Right kidney (tissue), 1 donor: Measurements from ENCODE around the gene UBE3B.

ENCODE experiments used
- DNase-seq: peaks from one replicate; pipeline ENCODE4 v3.0.0-alpha.2; 2016

UBE3B gene

DNA sequence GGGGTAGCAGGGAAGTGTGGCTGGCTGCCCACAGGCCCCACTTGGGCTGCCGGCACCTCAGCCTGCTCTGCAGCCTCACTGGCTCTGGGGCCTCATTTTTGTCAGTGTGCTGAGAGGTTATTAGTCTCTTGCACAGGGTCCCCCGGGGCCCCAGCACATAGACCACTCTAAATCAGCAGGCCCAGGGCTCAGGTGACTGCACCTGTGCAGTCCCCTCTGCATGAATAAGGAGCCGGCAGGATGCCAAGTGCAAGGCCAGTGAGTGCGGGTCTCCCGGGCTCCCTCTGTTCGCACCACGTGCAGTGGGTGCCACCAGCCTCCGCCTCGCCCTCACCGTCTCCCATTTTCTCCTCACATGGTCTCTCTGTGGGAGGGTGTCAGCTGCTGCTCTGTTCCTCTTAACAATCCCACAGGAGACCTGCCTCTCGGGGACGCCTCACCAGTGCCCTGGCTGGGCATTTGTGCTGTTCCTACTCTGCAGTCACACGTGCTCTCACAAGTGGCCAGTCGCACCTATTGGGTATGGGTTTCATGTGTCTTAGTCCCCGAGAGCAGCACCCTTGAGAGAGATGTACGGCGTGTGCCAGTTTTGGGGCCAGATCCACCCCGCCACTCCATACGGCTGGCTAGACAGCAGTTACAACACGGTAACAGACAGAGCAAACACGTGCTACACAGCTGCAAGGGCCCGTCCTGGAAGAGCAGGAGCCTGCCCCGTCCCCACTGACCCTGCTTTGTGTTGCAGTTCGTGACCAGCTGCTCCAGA, 55.5 kb downstream of the UBE3B start:
- DNase-seq, result no peak

DNA sequence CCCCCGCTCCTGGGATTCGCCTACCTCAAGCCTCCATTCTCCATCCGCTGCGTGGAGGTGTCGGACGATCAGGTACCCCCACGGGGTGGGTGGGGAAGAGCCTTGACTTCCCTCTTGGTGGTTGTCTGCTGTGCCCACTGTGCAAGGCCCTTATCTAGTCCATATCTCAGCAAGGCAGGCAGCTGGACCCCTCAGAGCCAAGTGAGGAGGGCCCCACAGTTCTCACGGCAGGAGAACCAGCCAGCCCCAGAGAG, 56.0 kb downstream of the UBE3B start:
- DNase-seq, result no peak

DNA sequence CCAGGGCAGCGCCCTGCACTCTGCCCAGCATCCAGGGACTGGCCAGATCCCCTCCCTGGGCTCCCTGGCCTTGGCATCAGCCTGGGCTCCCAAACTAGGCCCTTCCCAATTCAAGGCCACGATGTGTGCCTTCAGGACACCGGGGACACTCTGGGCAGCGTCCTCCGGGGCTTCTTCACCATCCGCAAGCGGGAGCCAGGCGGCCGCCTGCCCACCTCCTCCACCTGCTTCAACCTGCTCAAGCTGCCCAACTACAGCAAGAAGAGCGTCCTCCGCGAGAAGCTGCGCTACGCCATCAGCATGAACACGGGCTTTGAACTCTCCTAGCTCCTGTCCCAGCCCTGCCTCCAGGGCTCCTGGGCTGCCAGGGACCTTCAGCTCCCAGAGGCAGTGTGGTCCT, 57.0 kb downstream of the UBE3B start:
- DNase-seq, result no peak

DNA sequence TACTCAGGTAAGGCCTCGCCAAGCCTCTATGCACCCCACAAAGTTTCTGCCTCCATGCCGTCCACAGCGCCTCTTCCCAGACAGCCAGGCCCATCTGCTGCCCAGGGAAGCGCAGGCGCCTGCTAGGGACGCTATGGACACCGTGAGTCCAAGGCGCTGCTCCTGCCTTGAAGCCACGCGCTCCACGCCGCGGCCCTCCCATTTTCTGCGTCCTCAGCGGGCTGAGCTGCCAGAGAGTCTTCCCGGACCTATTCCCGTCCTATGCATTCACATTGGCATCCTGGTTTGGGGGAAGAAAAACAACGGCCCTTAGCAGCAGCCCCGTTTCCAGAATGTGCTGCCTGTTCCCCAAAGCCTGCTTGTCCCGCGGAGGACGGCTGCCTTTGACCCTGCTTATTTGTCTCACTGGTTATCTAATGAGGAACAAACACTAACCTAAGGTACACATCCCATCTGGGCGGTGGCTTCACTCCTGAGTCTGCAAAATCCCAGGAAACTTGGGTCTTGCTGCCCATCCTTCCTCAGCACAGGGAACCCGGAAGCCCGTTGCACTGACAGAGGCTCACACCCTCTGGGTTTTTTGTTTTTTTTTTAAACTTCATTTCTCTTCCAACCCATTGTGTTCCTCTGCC, 57.9 kb downstream of the UBE3B start:
- no peak for DNase-seq

DNA sequence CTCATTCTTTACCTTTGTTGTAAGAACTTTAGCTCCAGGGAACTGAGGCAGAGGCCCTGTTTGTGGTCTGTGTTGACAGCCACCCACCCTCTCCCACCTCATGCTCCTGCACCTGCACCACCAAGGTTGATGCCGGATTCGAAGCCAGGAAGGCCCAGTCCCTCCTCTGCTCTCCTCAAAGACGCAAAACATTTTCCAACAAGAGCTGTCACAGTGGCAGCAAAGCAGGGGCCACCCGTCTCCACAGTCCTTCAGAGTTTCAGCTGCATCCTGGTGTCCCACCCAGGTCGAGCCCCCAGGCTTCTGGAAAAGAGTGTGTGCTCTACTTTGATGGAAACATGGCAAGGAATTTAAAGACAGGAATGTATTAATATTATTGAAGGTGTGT, 58.4 kb downstream of the UBE3B start:
- no peak for DNase-seq

DNA sequence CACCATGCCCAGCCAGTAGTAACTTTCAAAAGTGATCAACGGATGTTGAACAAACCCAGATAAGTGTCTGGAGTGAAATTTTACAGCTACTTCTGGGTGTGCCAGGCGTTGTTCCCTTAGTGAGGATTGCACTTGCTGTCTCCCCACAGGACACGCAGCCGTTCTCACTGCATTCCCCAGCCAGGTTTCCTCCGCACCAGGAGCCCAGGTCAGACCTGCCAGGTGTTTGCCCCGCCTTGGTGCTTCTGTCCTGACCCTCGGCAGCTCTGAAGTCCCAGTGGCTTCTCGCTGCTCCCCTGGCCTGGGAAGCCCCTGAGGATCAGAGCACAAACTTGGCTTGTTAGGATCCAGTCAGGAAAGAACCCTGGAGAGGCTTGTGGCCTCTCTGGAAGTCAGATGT, 59.7 kb downstream of the UBE3B start:
- DNase-seq, result no peak

DNA sequence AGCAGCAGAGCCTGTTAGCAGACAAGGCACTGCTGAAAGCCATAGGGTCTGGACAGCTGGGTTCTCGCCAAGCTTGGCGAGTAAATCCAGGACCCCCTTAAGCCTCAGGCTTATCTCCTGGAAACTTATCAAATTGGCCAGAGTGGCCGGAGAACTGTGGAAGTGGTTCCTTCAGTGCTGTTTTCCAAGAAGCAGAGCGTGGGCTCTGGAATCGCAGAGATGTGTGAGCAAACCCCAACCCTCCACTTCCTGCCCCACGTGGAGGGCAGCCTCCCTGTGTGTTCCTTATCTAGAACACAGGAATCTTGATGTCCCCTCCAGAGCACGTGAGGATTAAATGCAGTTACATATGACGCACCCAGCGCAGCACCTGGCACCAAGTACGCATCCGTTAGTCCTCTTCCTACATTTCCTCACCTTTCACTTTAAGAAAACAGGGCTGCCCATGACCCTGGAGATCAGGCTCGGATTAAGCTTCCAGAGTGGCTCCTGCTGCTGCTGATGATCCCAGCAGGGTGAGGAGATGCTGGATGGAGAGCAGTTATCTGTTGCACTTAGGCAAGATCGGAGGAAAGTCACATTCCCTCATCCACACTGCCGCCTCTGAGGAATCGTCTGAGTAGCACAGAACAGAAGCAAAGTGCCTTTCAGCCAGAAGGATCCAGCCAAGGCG, 60.9 kb downstream of the UBE3B start:
- no peak for DNase-seq

DNA sequence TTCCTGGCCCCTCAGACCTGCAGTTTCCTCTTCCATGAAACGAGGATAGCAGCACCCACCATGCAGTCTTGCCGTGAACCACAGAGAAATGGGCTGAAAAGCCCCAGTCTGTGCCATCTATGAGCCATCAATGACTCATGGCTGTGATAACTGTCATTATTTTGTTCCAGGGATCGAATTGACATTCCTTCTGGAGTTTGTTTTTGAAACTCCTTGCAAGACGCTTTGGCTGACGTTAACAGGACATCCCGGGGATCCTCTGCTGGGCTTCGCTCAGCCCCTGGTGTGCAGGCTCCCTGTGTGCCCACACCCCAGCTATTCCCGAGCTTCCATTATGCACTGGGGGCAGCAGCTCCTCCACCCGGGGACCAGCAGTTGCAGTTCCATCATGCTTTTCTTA, 62.1 kb downstream of the UBE3B start:
- no peak for DNase-seq

DNA sequence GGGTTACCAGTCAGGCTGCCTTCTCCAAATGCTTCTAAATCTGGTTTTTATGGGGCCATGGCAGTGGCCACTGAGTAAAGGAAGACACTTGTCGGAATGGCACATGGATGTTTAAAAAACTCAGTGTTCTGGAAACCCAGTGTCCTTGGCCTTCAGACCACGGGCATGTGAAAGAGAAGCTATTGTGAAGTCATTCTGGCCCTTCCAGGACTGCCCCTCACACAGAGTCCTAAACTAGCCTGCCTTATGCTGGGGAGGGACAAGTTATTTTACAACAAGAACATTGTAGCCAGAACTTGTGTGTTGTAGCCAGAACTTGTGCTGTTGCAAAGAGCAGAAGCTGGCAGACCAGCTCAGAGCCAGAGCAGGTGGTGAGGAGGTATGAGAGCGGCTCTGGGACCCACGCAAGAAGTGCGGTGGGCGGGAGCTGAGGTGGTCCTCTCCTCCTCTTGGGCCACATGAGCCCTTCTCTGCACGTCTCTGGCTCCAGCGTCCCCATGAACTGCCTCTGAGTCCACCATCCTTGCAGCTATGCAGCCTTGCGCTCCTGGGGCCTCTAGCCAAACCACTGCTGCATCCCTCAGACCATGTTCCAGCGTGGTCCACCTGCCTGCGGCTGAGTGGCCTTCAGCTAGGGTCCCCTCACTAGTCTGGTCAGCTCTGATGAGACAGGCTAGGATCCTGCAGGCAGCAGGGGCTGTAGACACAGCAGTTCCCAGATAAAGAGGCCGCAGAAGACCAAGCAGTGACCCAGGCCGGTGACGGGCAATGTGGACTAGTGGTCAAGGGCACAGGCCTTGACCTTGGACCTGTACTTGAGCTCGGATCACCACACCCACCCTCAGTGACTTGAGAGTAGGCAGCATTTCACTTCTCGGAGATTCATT, 63.3 kb downstream of the UBE3B start:
- DNase-seq, result no peak

DNA sequence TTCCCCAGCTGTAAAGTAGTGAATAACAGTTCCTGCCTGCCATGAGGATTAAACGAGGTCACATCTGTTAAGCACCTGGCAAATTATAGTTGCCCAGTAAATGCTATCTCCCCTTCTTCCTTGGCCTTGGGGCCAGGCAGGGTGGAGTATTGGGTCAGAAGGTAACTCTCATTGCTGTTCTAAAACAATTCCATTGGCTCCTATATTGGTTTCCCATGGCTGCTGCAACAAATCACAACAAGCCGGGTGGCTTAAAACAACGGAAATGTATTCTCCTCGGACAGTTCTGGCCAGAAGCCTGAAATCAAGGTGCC, 63.9 kb downstream of the UBE3B start:
- no peak for DNase-seq

DNA sequence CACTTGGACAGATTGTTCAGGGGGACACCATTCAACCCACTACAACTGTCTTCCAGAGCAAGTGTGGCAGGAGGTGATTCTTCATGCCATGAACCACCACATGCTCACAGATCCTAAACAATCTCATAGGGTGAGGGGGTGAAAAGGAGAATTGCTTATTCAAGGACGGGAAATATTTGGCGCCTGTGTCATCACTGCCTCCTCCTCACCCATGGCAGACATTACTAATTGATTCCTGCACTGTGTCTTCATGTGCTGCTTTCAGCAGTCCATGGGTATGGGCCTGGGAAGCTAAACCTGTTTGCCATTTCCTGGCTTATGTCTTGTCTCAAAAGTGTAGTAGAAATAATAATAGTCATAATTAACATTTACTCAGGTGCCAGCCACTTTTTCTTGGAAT, 64.6 kb downstream of the UBE3B start:
- DNase-seq, result no peak

DNA sequence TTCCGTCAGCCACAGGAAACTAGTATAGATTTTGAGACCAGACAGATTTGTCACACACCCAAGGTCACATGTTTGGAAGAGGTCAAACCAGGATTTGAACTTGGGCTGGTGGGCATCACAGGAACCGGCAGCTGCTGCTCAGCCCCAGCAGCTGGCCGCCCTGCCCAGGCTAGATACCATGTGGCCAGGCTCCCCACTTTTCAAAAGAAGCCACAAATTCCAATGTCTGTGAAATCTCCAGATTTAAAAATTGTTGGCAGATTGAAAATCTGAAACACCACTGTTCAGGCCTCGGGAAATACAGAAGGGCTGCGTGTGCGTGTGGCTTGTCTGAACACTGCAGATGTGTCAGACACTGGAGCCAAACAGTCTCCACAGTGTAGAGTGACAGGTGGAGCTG, 65.4 kb downstream of the UBE3B start:
- DNase-seq, result no peak

DNA sequence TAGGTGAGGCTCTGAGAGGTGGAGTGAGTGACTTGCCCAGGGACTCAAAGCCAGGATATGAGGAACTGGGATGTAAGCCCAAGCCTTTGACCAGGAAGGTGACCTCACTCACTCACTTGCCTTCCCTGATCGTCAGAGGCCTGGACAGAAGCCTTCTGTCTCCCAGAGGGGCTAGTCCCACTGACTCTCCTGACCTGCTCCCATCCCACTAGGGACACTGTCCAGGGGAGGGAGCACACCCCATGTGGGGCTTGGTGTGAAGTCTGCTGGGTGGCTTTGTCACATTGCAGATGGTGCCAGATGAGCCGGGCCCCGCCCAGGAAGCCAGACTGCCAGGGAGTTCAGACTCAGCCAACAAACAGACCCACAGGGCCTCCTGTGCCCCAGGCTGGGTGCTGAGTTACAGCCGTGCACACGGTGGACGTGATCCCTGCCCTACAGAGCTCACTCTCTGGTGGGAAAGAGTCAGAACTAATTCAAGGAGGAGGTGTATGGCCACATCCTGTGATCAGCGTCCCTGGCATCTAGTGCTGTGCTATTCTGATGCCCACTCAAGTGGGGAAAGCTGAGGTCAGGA, 67.6 kb downstream of the UBE3B start:
- no peak for DNase-seq

DNA sequence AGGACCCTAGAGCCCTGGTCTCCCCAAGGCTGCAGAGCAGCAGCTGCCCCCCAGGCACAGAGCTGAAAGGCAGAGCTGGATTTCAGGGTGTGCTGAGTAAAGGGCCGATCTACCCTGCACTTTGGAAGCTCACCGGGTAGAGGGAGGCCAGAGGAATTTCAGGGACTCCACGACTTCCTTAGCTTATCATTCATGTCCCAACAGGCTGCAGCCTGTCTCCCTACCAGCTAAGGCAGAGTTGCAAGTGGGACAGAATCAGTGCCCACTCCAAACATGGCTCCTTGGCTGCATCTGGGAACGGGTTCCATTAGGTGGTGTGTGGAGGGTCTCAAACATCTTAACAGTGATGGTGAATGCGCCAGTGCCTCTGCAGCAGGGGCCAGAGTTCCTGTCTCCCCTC, 68.4 kb downstream of the UBE3B start:
- no peak for DNase-seq

DNA sequence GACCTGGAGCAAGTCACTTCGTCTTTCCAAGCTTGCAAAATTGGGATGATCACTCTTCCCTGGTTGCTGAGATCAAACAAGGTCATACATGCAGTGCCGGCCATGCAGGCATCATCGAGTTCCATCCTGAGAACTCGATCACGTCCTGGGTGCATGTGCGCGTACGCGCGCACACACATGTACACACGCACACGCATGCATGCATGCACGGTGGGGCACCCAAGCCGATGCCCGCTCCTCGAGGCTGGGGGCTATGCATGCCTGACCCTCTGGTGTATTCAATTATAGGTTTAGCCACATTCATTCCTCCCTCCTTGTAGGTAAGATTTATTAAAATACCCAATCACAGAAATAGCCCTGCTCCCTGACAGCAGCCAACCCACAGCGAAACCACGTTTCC, 69.9 kb downstream of the UBE3B start:
- DNase-seq, result no peak

DNA sequence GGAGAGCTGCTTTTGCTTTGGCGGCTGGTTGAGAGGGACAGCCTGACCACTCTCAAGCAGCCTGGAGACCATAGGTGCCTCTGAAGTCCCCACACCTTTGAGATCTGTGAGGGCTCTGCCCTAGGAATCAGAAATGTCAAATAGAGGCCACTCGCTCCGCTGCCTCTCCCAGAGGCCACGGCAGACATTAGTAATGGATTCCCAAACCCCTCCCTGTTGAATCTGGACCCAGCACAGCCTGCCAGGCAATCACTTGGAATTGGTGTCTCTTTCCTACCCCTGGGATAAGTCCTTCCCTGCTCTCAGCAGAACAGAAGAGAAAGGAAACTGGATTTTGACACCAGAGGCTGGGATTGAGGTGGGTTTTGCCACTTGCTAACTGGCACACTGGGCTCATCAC, 70.8 kb downstream of the UBE3B start:
- DNase-seq, result no peak

DNA sequence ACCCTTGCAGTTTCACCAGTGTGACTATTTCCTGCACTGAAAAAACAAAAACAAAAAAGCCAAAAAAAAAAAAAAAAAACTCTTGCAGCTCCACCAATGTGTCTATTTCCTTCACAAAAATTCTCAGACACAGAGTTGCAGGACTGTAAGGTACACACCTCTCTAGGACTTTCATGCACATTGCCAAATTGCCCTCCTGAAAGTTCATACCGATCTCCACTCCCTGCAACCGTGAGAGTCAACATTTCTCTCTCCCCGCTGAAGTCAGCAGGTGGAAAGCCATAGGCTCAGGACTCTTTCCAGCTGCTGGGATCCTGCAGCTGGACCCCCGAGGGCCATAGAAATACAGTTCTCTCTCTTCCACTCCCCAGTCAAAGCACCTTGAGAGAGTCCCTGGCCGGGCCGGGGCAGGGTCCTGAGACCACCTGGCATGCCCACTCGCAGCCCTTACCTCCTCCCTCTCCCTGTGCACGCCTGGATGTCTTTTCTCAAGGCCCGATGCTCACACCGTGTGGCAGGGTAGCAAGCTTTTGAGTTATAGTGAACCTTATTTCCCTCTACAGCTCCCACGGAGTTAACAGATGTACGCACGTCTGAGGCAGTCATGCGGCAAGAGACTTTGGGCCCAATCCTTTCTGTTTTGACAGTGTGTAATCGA, 72.3 kb downstream of the UBE3B start:
- peak; percentile 42 for DNase-seq

DNA sequence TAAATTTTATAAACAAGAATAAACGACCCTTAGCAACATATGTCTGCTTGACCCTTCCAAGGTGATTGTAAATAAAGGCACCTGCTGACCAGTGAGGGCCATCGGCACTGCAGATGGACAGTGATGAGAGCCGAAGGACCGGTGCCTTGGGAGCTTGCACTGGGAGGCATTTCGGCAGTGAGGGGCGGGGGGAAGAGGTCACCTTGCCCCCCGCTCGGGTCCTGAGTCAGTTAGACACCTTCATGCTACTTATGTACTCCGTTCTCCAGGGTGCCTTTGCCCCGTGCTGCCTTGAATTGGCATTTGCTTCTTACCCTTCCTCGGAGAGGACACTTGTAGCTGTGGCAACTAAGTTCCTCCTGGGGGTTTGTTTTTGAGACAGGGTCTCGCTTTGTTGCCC, 72.8 kb downstream of the UBE3B start:
- DNase-seq, result no peak

DNA sequence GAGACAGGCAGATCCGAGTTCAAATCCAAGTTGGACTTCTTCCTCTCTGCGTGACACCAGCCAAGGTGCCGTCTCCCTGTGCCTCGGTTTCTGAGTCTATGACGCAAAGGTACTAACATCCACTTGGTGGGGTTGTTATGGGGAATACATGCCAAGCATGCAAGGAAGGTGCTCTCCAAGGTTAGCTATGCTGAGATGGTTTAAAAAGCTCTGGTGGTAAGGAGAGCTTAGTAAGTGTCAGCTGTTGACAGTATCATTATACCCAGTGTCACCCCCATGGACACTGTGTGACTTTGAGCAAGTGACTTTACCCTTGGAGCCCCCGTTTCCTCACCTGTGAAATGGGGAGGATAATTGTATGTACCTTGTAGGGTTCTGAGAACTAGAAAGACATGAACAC, 73.7 kb downstream of the UBE3B start:
- DNase-seq, result no peak

DNA sequence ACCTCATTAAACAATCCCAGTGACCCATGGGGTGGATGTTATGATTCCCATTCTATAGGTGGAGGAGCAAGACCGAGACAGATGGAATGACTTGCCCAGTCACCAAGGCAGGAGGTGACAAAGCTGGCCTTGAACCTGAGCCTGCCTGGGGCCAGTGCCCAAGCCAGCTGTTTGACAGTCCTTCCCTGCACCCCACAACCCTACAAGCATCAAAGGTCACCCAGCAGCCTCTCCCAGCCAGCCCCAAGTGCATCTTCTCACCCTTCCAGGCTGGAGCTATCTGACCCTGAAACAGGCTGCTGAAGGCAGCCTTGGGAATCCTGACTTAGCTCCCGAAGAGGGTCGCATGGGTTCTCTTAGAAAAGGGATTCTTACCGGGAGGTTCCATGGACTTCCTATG, 75.5 kb downstream of the UBE3B start:
- no peak for DNase-seq

DNA sequence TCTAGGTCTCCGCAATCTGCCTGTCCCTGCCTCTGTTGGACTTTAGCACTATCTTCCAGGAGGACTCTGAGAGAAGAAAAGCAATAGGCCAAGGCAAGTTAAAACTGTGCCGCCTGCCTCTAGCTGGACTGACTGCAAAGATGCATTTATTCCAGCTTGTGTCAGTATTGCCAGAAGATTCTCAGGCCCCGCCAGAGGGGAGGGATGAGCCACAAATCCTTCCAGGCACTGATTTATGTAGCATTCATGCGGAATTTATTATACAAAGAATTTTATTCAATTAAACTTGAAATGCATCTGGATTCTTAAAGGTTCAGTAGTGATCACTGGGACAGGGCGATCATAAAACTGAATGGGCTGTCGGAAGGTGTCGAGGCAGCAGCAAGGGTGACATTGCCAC, 76.0 kb downstream of the UBE3B start:
- DNase-seq, result no peak

DNA sequence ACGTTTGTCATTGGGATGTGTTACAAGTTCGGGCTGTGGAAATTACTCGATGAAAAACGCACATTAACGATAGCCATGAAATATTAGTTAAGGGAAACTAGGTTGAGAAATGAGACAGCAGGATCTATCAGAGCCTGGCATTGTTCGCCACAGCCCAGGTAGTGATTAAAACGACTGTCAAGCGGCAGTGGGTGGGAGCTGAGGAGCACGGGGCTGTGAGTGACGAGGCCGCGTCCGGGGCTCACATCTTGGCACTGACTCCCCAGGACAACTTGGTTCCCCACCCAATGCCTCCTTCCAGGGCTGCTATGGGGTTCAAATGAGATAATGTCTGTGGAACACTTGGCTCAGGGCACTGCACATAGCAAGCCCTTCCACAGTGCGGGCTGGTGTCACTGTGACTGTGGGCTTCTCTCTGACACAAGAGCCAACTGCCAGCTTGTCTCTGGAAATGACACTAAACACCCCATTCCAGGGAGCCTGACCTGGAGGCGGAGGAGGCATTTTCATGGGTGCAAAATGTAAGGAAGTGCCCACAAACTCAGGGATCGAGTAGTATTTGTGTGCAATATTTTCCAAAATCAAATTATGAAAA, 76.6 kb downstream of the UBE3B start:
- DNase-seq, result no peak
